K562 (cell line): Measurements from ENCODE around the gene CAPN10. TPM values are rescaled to one million over a fixed set of nuclear protein-coding genes. Genes with fewer than 3 reads are reported as not detected.
A peak's percentile ranks its signal among the peaks of the same experiment; 100 is the strongest.

Experiments used
- BDP1 ChIP-seq: IDR thresholded peaks from 3 replicates; pipeline ENCODE4 v1.6.1; 2011; ENCODE audit not compliant: insufficient read length, insufficient read depth
- CXXC5 ChIP-seq: fragments of 250-450 bp; sonication (Bioruptor Pico); IDR thresholded peaks from 2 replicates; pipeline ENCODE4 v1.8.0; 2022; ENCODE audit warnings: inconsistent platforms, mild to moderate bottlenecking, moderate library complexity
- KAT2B ChIP-seq: IDR thresholded peaks from one replicate; pipeline ENCODE4 v1.6.1; 2012; ENCODE audit warnings: low read depth, mild to moderate bottlenecking, control low read depth, inconsistent platforms, low read length, moderate library complexity
- MAFF ChIP-seq: IDR thresholded peaks from 2 replicates; pipeline ENCODE4 v1.6.1; 2012; ENCODE audit warnings: low read length, improper control_type of control experiment
- MAFG ChIP-seq: fragments of 450-650 bp; conservative IDR thresholded peaks from 2 replicates; pipeline ENCODE4 v1.6.1; 2016; ENCODE audit warnings: missing genetic modification characterization, missing compliant biosample characterization
- PCBP1 ChIP-seq: fragments of 200-400 bp; formaldehyde crosslinking; IDR thresholded peaks from 2 replicates; pipeline ENCODE4 v1.6.1; 2018; ENCODE audit warnings: mild to moderate bottlenecking, low read depth, low read length; ENCODE audit not compliant: poor library complexity, severe bottlenecking
- PHF8 ChIP-seq: fragments of 200-600 bp; sonication (generic); IDR thresholded peaks from 2 replicates; pipeline ENCODE4 v1.6.1; 2012; ENCODE audit warnings: mixed run types, mild to moderate bottlenecking, inconsistent platforms, low read length, moderate library complexity, borderline replicate concordance
- PRPF4 ChIP-seq: fragments of 200-400 bp; formaldehyde crosslinking; IDR thresholded peaks from one replicate; pipeline ENCODE4 v1.6.1; 2017; ENCODE audit warnings: low read length, low read depth, mild to moderate bottlenecking; ENCODE audit not compliant: insufficient read depth, poor library complexity, severe bottlenecking
- RB1 ChIP-seq: fragments of 450-650 bp; IDR thresholded peaks from 2 replicates; pipeline ENCODE4 v1.6.1; 2017; ENCODE audit warnings: low read depth, mild to moderate bottlenecking
- RBBP5 ChIP-seq: fragments of 200-600 bp; sonication (generic); IDR thresholded peaks from 2 replicates; pipeline ENCODE4 v1.6.1; 2012; ENCODE audit warnings: borderline replicate concordance, mild to moderate bottlenecking, low read length, control low read depth, inconsistent platforms; ENCODE audit not compliant: insufficient read depth, poor library complexity, severe bottlenecking
- RBM22 ChIP-seq: fragments of 200-400 bp; formaldehyde crosslinking; IDR thresholded peaks from 2 replicates; pipeline ENCODE4 v1.6.1; 2018; ENCODE audit warnings: low read length, low read depth; ENCODE audit not compliant: poor library complexity, severe bottlenecking
- SIN3A ChIP-seq, 2 experiments: fragments of 150-350 bp in 1 of 2; IDR thresholded peaks; 2 replicates each; pipeline ENCODE4 v1.6.1; 2011 to 2016; ENCODE audit warnings: borderline replicate concordance in 2 of 2, low read depth in 2 of 2, low read length in 2 of 2, mild to moderate bottlenecking in 2 of 2, moderate library complexity in 2 of 2; ENCODE audit not compliant: control insufficient read depth in 1 of 2
- SMAD2 ChIP-seq: fragments of 150-350 bp; IDR thresholded peaks from 2 replicates; pipeline ENCODE4 v1.6.1; 2014; ENCODE audit warnings: low read depth, mild to moderate bottlenecking, low read length
- ZNF134 ChIP-seq: fragments of 250-450 bp; sonication (Bioruptor Pico); conservative IDR thresholded peaks from 2 replicates; pipeline ENCODE4 v1.4.0; 2020
- ZNF311 ChIP-seq: fragments of 250-450 bp; sonication (Bioruptor Pico); IDR thresholded peaks from 2 replicates; pipeline ENCODE4 v1.4.0; 2020; ENCODE audit warnings: mild to moderate bottlenecking, moderate library complexity
- ZNF766 ChIP-seq: fragments of 200-800 bp; sonication (Bioruptor generic); conservative IDR thresholded peaks from 2 replicates; pipeline ENCODE4 v1.6.1; 2016; ENCODE audit warnings: missing genetic modification characterization, missing compliant biosample characterization
- polyA plus RNA-seq, 8 experiments: library from polyadenylated mRNA; depleted of rRNA in 4 of 8; stranded (reverse) in 5 of 8; unstranded in 3 of 8; fragments of >200 nt; fragmentation: Nextera tagmentation in 2 of 8; fragmentation: Illumina TruSeq in 1 of 8; extraction: Ambion mirVana in 2 of 8; extraction: Trizol in 1 of 8; gene quantifications; 2 replicates each; pipeline versions ENCODE4 v1.2.1 to v1.2.3, GENCODE V29; 2011 to 2014; ENCODE audit warnings: inconsistent platforms in 1 of 8, missing spikeins in 1 of 8
- total RNA-seq, 7 experiments: library from RNA; depleted of rRNA in 6 of 7; stranded (reverse); fragments of >200 nt in 6 of 7; fragmentation: Illumina TruSeq in 2 of 7; extraction: Trizol in 2 of 7; gene quantifications; 2 replicates each; pipeline versions ENCODE4 v1.2.1 to v1.2.3, GENCODE V29; 2011 to 2021; ENCODE audit warnings: low replicate concordance in 1 of 7
- TF ChIP-seq, protein P1 (sequence below), 2 experiments: fragments of 450-650 bp in 1 of 2; IDR thresholded peaks; 2 replicates each; pipeline ENCODE4 v1.6.1; 2011 to 2017; ENCODE audit warnings: low read depth in 2 of 2, antibody characterized with exemption in 1 of 2, borderline replicate concordance in 1 of 2, low read length in 1 of 2, mild to moderate bottlenecking in 1 of 2, mixed read lengths in 1 of 2; ENCODE audit not compliant: control insufficient read depth in 1 of 2
- TF ChIP-seq, protein P2 (sequence below): fragments of 200-800 bp; sonication (Bioruptor generic); IDR thresholded peaks from 2 replicates; pipeline ENCODE4 v1.6.1; 2017; ENCODE audit warnings: missing genetic modification characterization, missing compliant biosample characterization
- TF ChIP-seq, protein P3 (sequence below): conservative IDR thresholded peaks from 2 replicates; pipeline ENCODE4 v1.6.1; 2011; ENCODE audit warnings: low read depth, mild to moderate bottlenecking, low read length; ENCODE audit not compliant: control insufficient read depth

Gene CAPN10
- total and polyA plus RNA-seq, 9 of the 15 experiments (the other 6 are each of a cell fraction or from before 2014, with no cell fraction given) = 0.08 to 26.1 (median 8.4) TPM

- TF ChIP-seq ZNF311 (CRISPR knock-in tag) (no peak), RBM22 (no peak), SIN3A (IDR thresholded peaks at IDR 0.05; ENCODE audit: borderline replicate concordance in 2 of 2, control insufficient read depth in 1 of 2, low read depth in 2 of 2, low read length in 2 of 2) (peak in 1 of 2 experiments; percentile 26; a peak in 1 of 4 replicates), SMAD2 (no peak), MAFG (tag) (no peak), PRPF4 (no peak), PHF8 (peak; percentile 44; the same call in 1 of the 2 replicates), BDP1 (no peak), PCBP1 (no peak), ZNF134 (CRISPR knock-in tag) (no peak), RBBP5 (peak; percentile 40), MAFF (no peak), RB1 (0 out of 2 replicates have a peak, but pooled peaks have one; percentile 10), CXXC5 (CRISPR knock-in tag) (peak; percentile 57), ZNF766 (CRISPR knock-in tag) (peak; percentile 21; the same call in 1 of the 2 replicates), KAT2B (no peak)
- TF ChIP-seq, protein P1, sequence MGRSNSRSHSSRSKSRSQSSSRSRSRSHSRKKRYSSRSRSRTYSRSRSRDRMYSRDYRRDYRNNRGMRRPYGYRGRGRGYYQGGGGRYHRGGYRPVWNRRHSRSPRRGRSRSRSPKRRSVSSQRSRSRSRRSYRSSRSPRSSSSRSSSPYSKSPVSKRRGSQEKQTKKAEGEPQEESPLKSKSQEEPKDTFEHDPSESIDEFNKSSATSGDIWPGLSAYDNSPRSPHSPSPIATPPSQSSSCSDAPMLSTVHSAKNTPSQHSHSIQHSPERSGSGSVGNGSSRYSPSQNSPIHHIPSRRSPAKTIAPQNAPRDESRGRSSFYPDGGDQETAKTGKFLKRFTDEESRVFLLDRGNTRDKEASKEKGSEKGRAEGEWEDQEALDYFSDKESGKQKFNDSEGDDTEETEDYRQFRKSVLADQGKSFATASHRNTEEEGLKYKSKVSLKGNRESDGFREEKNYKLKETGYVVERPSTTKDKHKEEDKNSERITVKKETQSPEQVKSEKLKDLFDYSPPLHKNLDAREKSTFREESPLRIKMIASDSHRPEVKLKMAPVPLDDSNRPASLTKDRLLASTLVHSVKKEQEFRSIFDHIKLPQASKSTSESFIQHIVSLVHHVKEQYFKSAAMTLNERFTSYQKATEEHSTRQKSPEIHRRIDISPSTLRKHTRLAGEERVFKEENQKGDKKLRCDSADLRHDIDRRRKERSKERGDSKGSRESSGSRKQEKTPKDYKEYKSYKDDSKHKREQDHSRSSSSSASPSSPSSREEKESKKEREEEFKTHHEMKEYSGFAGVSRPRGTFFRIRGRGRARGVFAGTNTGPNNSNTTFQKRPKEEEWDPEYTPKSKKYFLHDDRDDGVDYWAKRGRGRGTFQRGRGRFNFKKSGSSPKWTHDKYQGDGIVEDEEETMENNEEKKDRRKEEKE (IDR thresholded peaks at IDR 0.05; ENCODE audit: borderline replicate concordance in 1 of 2, control insufficient read depth in 1 of 2, low read depth in 2 of 2, low read length in 1 of 2) = no peak
- TF ChIP-seq, protein P2, sequence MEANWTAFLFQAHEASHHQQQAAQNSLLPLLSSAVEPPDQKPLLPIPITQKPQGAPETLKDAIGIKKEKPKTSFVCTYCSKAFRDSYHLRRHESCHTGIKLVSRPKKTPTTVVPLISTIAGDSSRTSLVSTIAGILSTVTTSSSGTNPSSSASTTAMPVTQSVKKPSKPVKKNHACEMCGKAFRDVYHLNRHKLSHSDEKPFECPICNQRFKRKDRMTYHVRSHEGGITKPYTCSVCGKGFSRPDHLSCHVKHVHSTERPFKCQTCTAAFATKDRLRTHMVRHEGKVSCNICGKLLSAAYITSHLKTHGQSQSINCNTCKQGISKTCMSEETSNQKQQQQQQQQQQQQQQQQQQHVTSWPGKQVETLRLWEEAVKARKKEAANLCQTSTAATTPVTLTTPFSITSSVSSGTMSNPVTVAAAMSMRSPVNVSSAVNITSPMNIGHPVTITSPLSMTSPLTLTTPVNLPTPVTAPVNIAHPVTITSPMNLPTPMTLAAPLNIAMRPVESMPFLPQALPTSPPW (CRISPR knock-in tag) = peak; percentile 8; the same call in 1 of the 2 replicates
- TF ChIP-seq, protein P3, sequence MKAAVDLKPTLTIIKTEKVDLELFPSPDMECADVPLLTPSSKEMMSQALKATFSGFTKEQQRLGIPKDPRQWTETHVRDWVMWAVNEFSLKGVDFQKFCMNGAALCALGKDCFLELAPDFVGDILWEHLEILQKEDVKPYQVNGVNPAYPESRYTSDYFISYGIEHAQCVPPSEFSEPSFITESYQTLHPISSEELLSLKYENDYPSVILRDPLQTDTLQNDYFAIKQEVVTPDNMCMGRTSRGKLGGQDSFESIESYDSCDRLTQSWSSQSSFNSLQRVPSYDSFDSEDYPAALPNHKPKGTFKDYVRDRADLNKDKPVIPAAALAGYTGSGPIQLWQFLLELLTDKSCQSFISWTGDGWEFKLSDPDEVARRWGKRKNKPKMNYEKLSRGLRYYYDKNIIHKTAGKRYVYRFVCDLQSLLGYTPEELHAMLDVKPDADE = no peak
Measured at GRCh38 chr2:240568678-240569522, 17.6 kb upstream of the CAPN10 start (continued).
